MG63 (cell line): ENCODE data around the gene PARP16. TPM values are rescaled to one million over a fixed set of nuclear protein-coding genes. Genes with fewer than 3 reads are reported as not detected.
"Not testable (repeated sequence)": the region's sequence is repeated elsewhere in the genome, so short reads cannot be mapped to it uniquely, and the experiment has no call there.

Experiments
- DNase-seq: peaks from one replicate; pipeline ENCODE4 v3.0.0-alpha.2; 2020
- H3K27me3 ChIP-seq: fragments of 250-450 bp; sonication (Bioruptor Pico); 2 replicates; pipeline ENCODE4 v1.5.1; 2020; ENCODE audit warnings: mild to moderate bottlenecking, moderate library complexity
- H3K36me3 ChIP-seq: fragments of 250-450 bp; sonication (Bioruptor Pico); 2 replicates; pipeline ENCODE4 v1.5.1; 2020; ENCODE audit warnings: mild to moderate bottlenecking, moderate library complexity
- H3K4me3 ChIP-seq: fragments of 250-450 bp; sonication (Bioruptor Pico); 2 replicates; pipeline ENCODE4 v1.5.1; 2020; ENCODE audit warnings: mild to moderate bottlenecking, moderate library complexity
- H3K9me3 ChIP-seq: fragments of 250-450 bp; sonication (Bioruptor Pico); 2 replicates; pipeline ENCODE4 v1.5.1; 2020; ENCODE audit warnings: mild to moderate bottlenecking, moderate library complexity
- total RNA-seq: library from RNA; depleted of rRNA; stranded (reverse); fragments of >200 nt; shearing (Covaris generic); gene quantifications from 2 replicates; pipeline ENCODE4 v1.2.3, GENCODE V29; 2014; ENCODE audit warnings: low replicate concordance

PARP16 gene
- total RNA-seq, 1 experiment from 2014 or later, result 6.3 TPM

DNA sequence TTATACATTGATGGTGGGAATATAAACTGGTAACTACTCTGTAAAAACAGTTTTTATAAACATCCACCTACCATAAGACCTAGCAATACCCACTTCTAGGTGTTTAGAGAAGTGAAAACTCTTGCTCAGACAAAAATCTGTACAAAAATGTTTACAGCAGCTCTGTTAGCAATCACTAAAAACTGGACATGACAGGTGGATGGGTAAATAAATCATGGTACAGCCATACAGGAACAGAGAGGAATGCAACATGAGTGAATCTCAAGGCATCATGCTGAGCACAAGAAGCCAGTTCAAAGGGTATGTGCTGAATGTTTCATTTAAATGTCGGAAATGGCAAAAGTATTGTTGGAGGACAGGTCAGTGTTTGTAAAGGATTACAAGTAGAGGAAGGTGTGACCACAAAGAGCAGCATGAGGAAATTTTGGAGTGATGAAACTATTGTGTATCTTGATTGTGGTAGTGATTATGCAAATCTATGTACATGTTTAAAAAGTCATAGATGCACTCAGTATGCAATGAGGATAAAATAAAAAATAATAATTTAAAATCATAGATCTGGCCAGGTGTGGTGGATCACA is 6.3 kb upstream of the PARP16 start:
- Histone ChIP-seq H3K4me3 (no peak overlapping the region), H3K27me3 (no peaks in the 10 kb centered on the region), H3K36me3 (no peaks in the 10 kb centered on the region), H3K9me3 (no peaks in the 10 kb centered on the region)
- no peak for DNase-seq

DNA sequence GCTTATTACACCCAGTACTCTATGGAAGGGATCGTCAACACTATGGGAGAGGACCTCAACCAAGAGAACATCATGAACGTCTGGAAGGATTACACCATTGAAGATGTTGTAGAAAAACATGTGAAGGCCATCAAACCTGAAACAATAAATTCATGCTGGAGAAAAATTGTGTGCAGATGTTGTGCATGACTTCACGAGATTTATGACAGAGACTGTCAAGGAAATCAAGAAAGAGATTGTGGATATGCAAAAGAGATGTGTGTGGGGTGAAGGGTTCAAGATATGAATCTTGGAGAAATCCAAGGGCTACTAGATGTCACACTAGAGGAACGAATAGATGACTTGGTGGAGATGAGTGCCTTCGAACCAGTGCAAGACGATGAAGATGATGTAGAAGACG is 3.5 kb upstream of the PARP16 start:
- H3K9me3 ChIP-seq, result no peaks in the 10 kb centered on the region
- H3K27me3 ChIP-seq, result no peaks in the 10 kb centered on the region
- no peak overlapping the region for H3K4me3 ChIP-seq
- H3K36me3 ChIP-seq, result no peaks in the 10 kb centered on the region
- DNase-seq, result no peak

DNA sequence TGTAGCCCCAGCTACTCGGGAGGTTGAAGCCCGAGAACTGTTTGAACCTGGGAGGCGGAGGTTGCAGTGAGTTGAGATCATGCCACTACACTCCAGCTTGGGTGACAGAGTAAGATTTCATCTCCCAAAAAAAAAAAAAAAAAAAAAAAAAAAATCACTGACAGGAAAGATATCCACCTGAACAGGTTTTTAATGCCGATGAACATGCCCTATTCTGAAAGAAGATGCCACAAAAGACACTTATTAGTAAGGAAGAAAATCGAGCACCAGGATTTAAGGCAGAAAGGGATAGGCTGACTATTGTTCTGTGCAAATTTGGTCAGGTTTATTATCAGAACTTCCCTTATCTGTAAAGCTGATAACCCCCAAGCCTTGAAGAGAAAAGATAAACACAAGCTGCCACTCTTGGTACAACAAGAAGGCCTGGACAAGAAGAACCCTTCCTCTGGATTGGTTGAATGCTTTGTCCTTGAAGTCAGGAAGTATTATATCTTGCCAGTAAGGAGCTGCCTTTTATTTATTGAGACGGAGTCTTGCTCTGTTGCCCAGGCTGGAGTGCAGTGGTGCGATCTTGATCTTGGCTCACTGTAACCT is 2.7 kb upstream of the PARP16 start:
- no peaks in the 10 kb centered on the region for H3K36me3 ChIP-seq
- no peaks in the 10 kb centered on the region for H3K27me3 ChIP-seq
- H3K9me3 ChIP-seq, result no peaks in the 10 kb centered on the region

DNA sequence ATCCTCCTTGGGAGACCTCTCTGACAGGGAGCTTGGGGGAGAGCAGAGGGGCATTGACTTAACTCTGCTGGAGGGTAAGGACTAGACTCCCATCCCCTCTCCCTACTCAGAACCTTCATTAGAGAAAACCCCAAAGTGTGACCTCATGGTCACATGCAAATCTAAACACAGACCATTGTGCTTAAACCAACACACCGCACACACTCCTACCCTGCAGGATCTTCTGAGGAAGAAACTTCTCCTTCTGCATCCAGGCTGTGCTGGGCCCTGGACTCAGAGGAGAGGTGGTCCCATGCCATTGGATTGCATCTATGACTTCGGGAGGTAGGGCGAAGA is 805 bp upstream of the PARP16 start:
- Histone ChIP-seq H3K9me3 (no peaks in the 10 kb centered on the region), H3K4me3 (no peak overlapping the region), H3K27me3 (no peaks in the 10 kb centered on the region), H3K36me3 (no peaks in the 10 kb centered on the region; the same call in 1 of the 2 replicates)
- DNase-seq, result no peak

More for the DNA sequence above, 2.7 kb upstream of the PARP16 start:
- no peak overlapping the region for H3K4me3 ChIP-seq
- no peak for DNase-seq

DNA sequence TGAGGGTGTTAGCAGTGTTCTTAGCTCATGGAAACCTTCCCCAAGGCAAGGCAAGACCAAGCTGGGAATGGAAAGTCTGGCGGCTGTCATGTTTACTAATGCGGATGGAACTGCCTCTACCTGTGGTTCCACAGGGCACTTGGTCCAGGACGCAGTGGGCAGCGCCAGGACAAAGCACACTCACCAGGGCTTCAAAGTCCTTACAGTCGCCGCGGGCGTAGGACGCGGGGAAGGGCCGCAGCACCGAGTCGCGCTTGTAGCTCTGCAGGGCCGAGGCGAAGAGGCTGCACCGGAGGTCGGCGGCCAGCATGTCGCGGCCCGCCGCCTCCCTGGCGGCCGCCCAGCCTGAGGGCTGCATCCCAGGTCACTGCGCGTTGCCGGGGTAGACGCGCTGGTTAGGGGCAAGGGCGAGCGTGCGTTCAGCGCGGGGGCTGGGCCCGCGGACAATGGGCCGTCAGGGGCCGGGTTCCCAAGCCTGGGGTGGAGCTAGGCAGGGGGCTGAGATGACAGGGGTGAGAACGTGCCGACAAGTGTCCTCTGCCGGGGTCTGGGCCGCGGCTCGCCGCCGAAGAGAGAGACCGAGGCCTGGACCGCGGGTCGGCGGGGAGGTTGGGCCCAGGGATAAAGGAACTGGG is 497 bp downstream of the PARP16 start:
- H3K27me3 ChIP-seq, result no peaks in the 10 kb centered on the region
- peak overlapping the region; percentile 63 for H3K4me3 ChIP-seq
- no peaks in the 10 kb centered on the region for H3K9me3 ChIP-seq
- no peaks in the 10 kb centered on the region; the same call in 1 of the 2 replicates for H3K36me3 ChIP-seq
- peak; percentile 47 for DNase-seq

DNA sequence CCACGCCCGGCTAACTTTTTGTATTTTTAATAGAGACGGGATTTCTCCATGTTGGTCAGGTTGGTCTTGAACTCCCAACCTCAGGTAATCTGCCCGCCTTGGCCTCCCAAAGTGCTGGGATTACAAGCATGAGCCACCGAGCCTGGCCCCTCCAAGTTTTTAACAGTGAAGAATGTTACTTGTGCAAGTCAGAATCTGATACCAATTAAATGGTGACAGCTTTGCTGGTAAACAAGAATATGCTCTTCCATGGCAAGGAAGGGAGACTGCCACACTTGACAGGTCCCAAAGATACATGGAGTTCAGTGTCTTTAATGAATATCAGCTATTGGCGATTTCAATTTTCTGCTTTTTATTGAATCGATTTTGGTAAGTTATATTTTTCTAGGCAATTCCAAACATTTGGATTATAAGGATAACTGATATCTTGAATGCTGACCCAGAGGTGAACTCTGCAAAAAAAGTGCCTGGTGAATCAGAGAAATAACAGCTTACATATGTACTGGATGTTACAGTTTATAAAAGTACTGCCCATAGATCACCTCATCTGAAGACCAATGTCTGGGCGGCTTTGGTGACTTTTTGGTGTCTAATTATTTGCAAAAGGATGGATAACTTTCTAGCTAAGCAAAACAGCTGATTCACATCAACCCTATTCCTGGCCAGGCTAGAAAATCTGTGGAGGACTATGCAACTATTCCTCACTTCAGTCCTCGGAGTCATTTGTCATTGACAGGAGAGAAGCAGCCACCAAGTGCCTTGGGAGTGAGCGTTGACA is 1.2 kb downstream of the PARP16 start:
- DNase-seq, result no peak

DNA sequence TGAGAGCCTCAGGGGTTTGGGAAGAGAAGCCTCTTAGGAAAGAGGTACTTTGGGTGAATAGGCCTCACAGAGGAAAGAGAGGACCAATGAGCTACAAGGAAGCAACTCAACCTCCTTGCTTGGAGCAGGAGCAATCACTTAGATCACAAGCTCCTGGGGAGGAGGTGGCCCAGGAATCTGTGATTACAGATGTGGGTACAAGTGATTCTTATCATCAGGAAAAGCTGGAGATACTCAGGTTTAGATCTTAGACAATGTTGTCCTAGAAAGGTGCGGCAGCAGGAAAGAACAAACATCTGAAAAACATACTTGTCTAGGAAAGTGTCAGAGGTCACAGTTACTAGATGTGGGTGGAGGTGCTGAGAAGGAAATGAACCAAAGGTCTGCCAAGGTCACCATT is 8.2 kb downstream of the PARP16 start:
- H3K27me3 ChIP-seq, result no peaks in the 10 kb centered on the region
- no peaks in the 10 kb centered on the region; the same call in none of the 2 replicates for H3K36me3 ChIP-seq
- DNase-seq, result no peak
- no peaks in the 10 kb centered on the region for H3K9me3 ChIP-seq
- H3K4me3 ChIP-seq, result no peak overlapping the region

More for the DNA sequence above, 1.2 kb downstream of the PARP16 start:
- no peaks in the 10 kb centered on the region for H3K27me3 ChIP-seq
- H3K9me3 ChIP-seq, result no peaks in the 10 kb centered on the region
- H3K36me3 ChIP-seq, result no peaks in the 10 kb centered on the region; the same call in 1 of the 2 replicates
- H3K4me3 ChIP-seq, result peak overlapping the region; percentile 63

DNA sequence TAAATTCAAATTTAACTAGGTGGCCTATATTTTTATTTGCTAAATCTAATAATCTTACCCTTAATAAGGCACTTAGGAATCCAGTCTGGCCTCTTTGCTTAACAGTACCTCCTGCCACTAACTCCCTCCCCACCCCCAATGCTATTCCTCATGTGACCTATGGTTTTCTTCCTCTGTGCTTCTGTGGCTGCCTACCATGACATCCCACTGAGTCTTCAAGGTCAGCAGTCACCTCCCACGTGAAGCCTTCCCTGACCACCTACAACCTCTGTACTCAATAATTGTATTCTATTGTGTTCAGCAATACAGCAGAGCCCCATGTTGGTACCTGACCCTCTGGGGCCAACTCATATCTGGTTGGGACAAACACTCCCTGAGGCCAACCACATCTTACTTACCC is 9.7 kb downstream of the PARP16 start:
- Histone ChIP-seq H3K27me3 (no peaks in the 10 kb centered on the region), H3K4me3 (no peak overlapping the region), H3K36me3 (no peaks in the 10 kb centered on the region; the same call in 1 of the 2 replicates), H3K9me3 (no peaks in the 10 kb centered on the region)
- DNase-seq, result no peak

DNA sequence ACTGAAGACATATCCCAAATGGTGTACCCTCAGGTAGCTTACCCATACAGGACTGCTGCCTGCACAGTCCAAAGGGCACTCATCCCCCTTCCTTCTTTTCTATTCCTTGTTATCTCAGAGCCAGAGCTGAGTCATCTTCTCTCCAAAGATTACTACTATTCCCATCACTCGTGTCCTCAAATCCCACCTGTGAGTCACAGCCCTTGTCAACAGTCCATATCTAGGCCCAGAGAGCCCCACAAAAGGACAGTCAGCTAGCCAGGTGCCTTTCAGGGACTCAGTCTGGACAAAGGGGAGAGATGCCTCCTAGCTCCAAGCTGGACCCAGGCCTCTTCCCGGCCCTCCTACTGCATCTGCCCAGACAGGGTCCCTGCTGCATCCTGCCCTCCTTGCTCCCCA is 11.0 kb downstream of the PARP16 start:
- peak; percentile 15 for DNase-seq
- Histone ChIP-seq H3K36me3 (peaks cover under 1% of the 10 kb centered on the region), H3K27me3 (no peaks in the 10 kb centered on the region), H3K9me3 (no peaks in the 10 kb centered on the region), H3K4me3 (no peak overlapping the region)

DNA sequence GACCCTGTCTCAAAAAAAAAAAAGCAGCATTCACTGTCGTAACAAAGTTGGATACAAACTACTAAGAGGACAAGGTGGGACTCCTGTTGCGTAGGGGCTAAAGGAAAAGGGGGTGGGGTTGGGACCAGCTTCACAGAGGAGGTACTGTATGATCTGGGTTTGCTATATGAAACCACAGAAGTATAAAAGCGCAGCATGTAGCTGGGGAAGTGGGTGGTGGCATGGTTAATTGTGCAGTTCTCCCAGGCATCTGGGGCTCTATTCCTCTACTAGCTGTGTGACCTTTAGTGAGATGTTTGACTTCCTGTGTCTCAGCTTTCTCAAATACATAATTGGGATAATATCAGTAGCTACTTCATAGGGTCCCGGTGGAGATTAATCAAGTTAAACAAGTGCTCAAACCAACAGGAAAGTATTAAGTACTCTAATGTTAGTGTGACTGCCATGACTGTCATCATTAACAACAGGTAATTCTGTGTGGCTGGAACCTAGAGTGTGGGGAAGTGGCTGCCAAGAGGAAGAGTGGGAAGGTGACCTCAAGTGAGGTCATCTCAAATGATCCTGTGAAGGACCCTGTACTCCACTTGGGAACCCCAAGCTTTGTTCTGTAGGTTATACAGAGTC is 11.5 kb downstream of the PARP16 start:
- H3K9me3 ChIP-seq, result no peaks in the 10 kb centered on the region
- no peak overlapping the region for H3K4me3 ChIP-seq
- peaks cover 6% of the 10 kb centered on the region for H3K36me3 ChIP-seq
- no peaks in the 10 kb centered on the region for H3K27me3 ChIP-seq
- DNase-seq, result no peak

DNA sequence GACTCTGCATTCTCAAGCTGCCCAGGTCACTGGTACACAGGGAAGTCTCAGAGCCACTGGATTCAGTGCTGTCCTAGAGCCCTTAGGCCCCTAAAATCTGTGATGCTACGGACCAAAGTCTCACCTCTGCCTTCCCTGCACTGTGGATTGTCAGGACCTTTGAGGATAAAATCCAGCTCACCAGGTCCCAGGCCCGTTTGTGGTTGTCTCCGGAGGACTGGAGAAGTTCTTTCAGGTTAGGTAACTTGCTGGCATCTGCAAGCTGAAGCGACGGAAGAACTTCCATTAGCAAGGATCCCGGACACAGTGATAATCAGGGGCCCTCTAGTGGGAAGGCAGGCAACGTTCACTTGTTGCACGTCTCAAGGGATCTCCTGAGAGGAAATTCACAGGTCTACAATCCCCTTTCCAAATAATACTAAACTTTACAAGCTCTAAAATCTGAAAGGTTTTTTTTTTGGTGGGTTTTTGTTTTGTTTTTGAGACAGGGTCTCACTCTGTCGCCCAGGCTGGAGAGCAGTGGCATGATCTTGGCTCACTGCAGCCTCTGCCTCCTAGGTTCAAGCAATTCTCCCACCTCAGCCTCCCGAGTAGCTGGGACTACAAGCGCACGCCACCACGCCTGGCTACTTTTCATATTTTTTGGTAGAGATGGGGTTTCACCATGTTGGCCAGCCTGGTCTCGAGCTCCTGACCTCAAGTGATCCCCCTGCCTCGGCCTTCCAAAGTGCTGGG is 15.7 kb downstream of the PARP16 start:
- not testable (repeated sequence) for H3K9me3 ChIP-seq, H3K27me3 ChIP-seq, H3K36me3 ChIP-seq, H3K4me3 ChIP-seq
- peak; percentile 52 for DNase-seq

DNA sequence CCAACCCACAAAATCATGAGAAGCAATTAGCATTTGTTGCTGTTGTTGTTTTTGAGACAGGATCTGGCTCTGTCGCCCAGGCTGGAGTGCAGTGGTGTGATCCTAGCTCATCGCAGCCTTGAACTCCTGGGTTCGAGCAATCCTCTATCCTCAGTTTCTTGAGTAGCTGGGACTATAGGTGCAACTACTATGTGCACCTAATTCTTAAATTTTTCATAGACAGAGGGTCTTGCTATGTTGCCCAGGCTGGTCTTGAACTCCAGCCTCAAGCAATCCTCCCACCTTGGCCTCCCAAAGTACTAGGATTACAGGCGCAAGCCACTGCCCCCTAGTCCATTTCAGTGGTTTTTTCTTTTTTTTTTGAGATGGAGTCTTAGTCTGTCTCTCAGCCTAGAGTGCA is 18.3 kb downstream of the PARP16 start:
- Histone ChIP-seq H3K36me3 (peaks cover 9% of the 10 kb centered on the region), H3K27me3 (no peaks in the 10 kb centered on the region), H3K4me3 (no peak overlapping the region), H3K9me3 (no peaks in the 10 kb centered on the region)
- DNase-seq, result no peak

DNA sequence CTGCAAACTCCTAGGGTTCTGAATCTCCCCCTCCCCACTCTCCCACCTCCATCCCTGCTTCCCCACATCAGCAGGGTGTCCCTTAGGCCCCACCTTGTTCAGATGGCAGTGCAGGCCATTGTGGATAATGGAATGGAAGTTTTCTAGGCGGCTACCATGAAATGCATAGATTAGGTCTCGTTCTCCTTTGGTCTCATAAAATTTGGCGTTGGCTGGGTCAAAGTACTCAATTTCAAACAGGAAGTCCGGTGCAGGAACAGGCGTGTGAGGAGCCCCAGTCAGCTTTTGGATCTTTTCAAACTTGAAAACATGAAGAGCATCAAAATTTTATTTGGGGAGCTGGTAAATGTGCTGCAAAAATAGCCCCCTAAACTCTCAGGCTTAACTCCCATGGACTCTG is 20.2 kb downstream of the PARP16 start:
- DNase-seq, result no peak
- Histone ChIP-seq H3K36me3 (peaks cover 13% of the 10 kb centered on the region), H3K9me3 (no peaks in the 10 kb centered on the region), H3K27me3 (no peaks in the 10 kb centered on the region), H3K4me3 (no peak overlapping the region)

DNA sequence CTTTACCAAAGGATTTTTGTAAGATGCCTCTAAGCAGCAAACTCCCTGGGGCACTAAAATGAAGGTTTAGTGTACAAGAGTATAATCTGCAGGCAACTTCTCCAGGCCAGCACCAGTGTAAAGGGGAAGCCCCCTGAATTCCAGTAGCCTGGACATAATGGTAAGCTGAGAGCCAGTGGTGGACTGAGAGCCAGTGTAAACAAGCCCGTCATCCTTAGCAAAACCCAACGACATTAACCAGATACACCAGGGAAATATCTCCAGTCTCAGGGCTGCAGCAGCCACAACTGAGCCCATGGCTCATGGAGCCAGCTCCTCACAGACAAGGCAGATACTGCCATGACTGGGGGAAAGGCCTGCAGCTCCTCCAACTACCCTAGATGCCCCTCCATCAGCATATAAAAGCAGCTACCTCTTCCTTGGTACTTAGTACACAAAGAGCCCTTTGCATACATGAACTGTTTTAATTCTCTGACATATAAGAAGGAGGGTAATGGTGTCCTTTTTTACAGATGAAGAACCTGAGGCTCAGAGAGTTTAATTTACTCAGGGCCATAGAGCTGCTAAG is 21.7 kb downstream of the PARP16 start:
- Histone ChIP-seq H3K27me3 (no peaks in the 10 kb centered on the region), H3K36me3 (peaks cover 10% of the 10 kb centered on the region), H3K9me3 (no peaks in the 10 kb centered on the region), H3K4me3 (no peak overlapping the region)
- DNase-seq, result no peak

DNA sequence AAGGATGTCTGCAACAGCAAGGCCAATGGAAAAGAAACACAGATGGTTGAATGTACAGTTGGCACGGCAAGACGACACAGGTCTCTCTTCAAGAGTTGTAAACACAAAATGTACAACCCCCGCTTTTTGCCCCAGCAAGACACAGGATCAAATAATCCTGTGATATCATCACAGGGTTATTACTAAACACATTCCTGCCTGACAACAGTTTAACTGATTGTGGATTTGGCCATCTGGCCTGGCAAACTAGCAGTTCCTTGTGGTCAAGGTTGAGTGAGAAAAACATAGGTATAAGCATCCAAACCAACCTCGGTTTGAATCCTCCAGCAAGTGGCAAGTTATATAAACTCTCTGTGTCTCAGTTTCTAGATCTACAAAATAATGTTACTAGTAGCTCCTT is 23.4 kb downstream of the PARP16 start:
- Histone ChIP-seq H3K9me3 (no peaks in the 10 kb centered on the region), H3K4me3 (no peak overlapping the region), H3K27me3 (no peaks in the 10 kb centered on the region), H3K36me3 (peaks cover 15% of the 10 kb centered on the region)
- DNase-seq, result no peak

DNA sequence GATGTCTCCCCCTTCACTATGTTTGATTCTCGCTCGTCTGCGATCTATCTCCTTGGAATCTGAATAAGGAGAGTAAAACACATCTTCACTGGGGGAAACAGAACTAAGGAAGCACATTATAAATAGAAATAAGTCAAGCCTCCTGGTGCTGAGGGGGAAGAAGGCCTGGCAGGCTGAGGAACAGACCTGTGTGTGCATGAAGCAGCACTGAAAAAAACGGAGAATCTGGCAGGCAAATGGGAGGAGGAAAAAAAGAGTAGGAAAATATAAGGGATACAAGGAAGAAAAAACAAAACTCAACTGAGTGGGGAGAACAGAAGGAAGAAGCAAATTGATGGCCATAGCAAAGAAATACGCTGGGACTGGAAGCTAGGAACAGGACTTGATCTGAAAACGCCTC is 25.7 kb downstream of the PARP16 start:
- no peak overlapping the region for H3K4me3 ChIP-seq
- no peaks in the 10 kb centered on the region for H3K27me3 ChIP-seq
- no peak for DNase-seq
- H3K9me3 ChIP-seq, result no peaks in the 10 kb centered on the region
- peaks cover 22% of the 10 kb centered on the region for H3K36me3 ChIP-seq
